ENCODE results near the gene MTURN. TPM values are rescaled to one million over a fixed set of nuclear protein-coding genes. Genes with fewer than 3 reads are reported as not detected.

The MTURN gene
- total RNA-seq, 1 experiment from 2014 or later, result 5.9 TPM

GRCh38 chr7:30206942-30207341 lies 72.2 kb downstream of the MTURN start:
- DNase-seq (ENCODE audit: low spot score), result peak; percentile 32

- DNase-seq (ENCODE audit: low spot score), result no peak
Observed at GRCh38 chr7:30207376-30207775, 72.6 kb downstream of the MTURN start.

GRCh38 chr7:30209951-30210350 lies 75.2 kb downstream of the MTURN start:
- no peak for DNase-seq (ENCODE audit: low spot score)

Other genes with a start within 250 kb of the MTURN start
- 114 and 128 TPM in 2 replicates for gene SCRN1, start 145.2 kb upstream of the MTURN start, total RNA-seq (2014; rRNA removed; shearing (Covaris generic))
- gene FKBP14, start 108.3 kb upstream of the MTURN start, total RNA-seq (2014; rRNA removed; shearing (Covaris generic)), result 41.0 and 73.1 TPM in 2 replicates
- 16.7 and 23.3 TPM in 2 replicates for gene PLEKHA8, start 106.6 kb upstream of the MTURN start, total RNA-seq (2014; rRNA removed; shearing (Covaris generic))
- 12.7 and 13.6 TPM in 2 replicates for gene ZNRF2, start 149.6 kb downstream of the MTURN start, total RNA-seq (2014; rRNA removed; shearing (Covaris generic))